Tibial nerve (tissue), 4 donors: ENCODE measurements around the gene DGKD. TPM values are rescaled to one million over a fixed set of nuclear protein-coding genes. Genes with fewer than 3 reads are reported as not detected.
A peak's percentile ranks its signal among the peaks of the same experiment; 100 is the strongest.

Experiments
- DNase-seq, 2 donors: peaks; one replicate each; pipeline ENCODE4 v3.0.0-alpha.2; 2019; ENCODE audit warnings: low spot score in 2 of 2
- H3K27ac ChIP-seq, 4 donors: fragments of 200-600 bp; sonication (generic) in 3 of 4; one replicate each; pipeline ENCODE4 v1.5.1; 2017 to 2019; ENCODE audit warnings: mild to moderate bottlenecking in 1 of 4
- H3K27me3 ChIP-seq, 2 donors: fragments of 200-600 bp; sonication (generic) in 1 of 2; one replicate each; pipeline versions ENCODE4 v1.5.1 to v1.6.0; 2017 to 2019
- H3K36me3 ChIP-seq, 3 donors: fragments of 200-600 bp; sonication (generic); one replicate each; pipeline ENCODE4 v1.5.1; 2018 to 2019
- H3K4me1 ChIP-seq, 4 donors: fragments of 200-600 bp; sonication (generic) in 3 of 4; one replicate each; pipeline ENCODE4 v1.5.1; 2017 to 2019
- H3K4me3 ChIP-seq, 4 donors: fragments of 200-600 bp; sonication (generic) in 3 of 4; one replicate each; pipeline ENCODE4 v1.5.1; 2017 to 2019; ENCODE audit warnings: mild to moderate bottlenecking in 1 of 4, moderate library complexity in 1 of 4
- H3K9me3 ChIP-seq, 4 donors: fragments of 200-600 bp; sonication (generic) in 3 of 4; one replicate each; pipeline ENCODE4 v1.5.1; 2017 to 2019
- EP300 ChIP-seq, 2 donors: sonication (generic); formaldehyde crosslinking; IDR thresholded peaks; one replicate each; pipeline ENCODE4 v1.6.1; 2017; ENCODE audit warnings: antibody characterized with exemption in 2 of 2, mild to moderate bottlenecking in 1 of 2
- POLR2A ChIP-seq, 2 donors: fragments of 450-650 bp; IDR thresholded peaks; one replicate each; pipeline ENCODE4 v1.6.1; 2017; ENCODE audit warnings: antibody characterized with exemption in 2 of 2, mild to moderate bottlenecking in 2 of 2, moderate library complexity in 2 of 2
- WGBS, 2 donors: methylation state at CpG; one replicate each; pipeline ENCODE4 v1.1.5; 2018; 5-methylcytosine and 5-hydroxymethylcytosine counted together
- total RNA-seq, 4 donors: library from RNA; depleted of rRNA; stranded (reverse); fragments of >200 nt; gene quantifications; one replicate each; pipeline ENCODE4 v1.1.0, GENCODE V29; 2016
- TF ChIP-seq, protein P1 (sequence below), 5 experiments: fragments of 200-600 bp in 3 of 5; fragments of 450-650 bp in 2 of 5; sonication (generic) in 3 of 5; IDR thresholded peaks; one replicate each; pipeline ENCODE4 v1.5.1; 2016 to 2019; ENCODE audit warnings: antibody characterized with exemption in 5 of 5, mild to moderate bottlenecking in 3 of 5, moderate library complexity in 2 of 5

DGKD gene
- total RNA-seq, 4 donors from 2014 or later, result 6.5 to 11.7 (median 7.4) TPM

- Histone ChIP-seq H3K36me3 (peaks cover 0 to 98% (median 10%) of the 10 kb centered on the region in 3 donors), H3K27ac (no peak overlapping the region), H3K9me3 (no peaks in the 10 kb centered on the region), H3K27me3 (no peaks in the 10 kb centered on the region), H3K4me3 (no peak overlapping the region), H3K4me1 (peaks cover 0 to 5% (median 4%) of the 10 kb centered on the region in 4 donors)
- peak in 1 of 2 donors; percentile 4 for DNase-seq
- TF ChIP-seq POLR2A (IDR thresholded peaks at IDR 0.05) (no peak), EP300 (IDR thresholded peaks at IDR 0.05) (no peak)
- TF ChIP-seq, protein P1, sequence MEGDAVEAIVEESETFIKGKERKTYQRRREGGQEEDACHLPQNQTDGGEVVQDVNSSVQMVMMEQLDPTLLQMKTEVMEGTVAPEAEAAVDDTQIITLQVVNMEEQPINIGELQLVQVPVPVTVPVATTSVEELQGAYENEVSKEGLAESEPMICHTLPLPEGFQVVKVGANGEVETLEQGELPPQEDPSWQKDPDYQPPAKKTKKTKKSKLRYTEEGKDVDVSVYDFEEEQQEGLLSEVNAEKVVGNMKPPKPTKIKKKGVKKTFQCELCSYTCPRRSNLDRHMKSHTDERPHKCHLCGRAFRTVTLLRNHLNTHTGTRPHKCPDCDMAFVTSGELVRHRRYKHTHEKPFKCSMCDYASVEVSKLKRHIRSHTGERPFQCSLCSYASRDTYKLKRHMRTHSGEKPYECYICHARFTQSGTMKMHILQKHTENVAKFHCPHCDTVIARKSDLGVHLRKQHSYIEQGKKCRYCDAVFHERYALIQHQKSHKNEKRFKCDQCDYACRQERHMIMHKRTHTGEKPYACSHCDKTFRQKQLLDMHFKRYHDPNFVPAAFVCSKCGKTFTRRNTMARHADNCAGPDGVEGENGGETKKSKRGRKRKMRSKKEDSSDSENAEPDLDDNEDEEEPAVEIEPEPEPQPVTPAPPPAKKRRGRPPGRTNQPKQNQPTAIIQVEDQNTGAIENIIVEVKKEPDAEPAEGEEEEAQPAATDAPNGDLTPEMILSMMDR (IDR thresholded peaks at IDR 0.05), result no peak
- WGBS, 2 donors, result 79 to 92% methylated on average over 15 to 16 of the region's 16 CpGs
Observed at GRCh38 chr2:233464531-233465240, 110.4 kb downstream of the DGKD start.

- peaks cover 0 to 14% (median 6%) of the 10 kb centered on the region in 4 donors for H3K4me1 ChIP-seq
- WGBS, 2 donors, result 88 to 93% methylated on average over 18 to 20 of the region's 20 CpGs
Observed at GRCh38 chr2:233466991-233467603, 112.8 kb downstream of the DGKD start.

GRCh38 chr2:233468047-233468740 lies 113.9 kb downstream of the DGKD start:
- Histone ChIP-seq H3K27me3 (no peaks in the 10 kb centered on the region), H3K4me1 (peaks cover 0 to 14% (median 6%) of the 10 kb centered on the region in 4 donors), H3K36me3 (peaks cover 0 to 92% (median 10%) of the 10 kb centered on the region in 3 donors), H3K4me3 (no peak overlapping the region), H3K9me3 (no peaks in the 10 kb centered on the region), H3K27ac (no peak overlapping the region)
- DNase-seq, result peak in 1 of 2 donors; percentile 7
- 94 to 95% methylated on average over 21 to 22 of the region's 22 CpGs for WGBS, 2 donors
- TF ChIP-seq POLR2A (IDR thresholded peaks at IDR 0.05) (no peak), EP300 (IDR thresholded peaks at IDR 0.05) (no peak)
- TF ChIP-seq, protein P1 (IDR thresholded peaks at IDR 0.05), result no peak

More at GRCh38 chr2:233466991-233467603, 112.8 kb downstream of the DGKD start:
- H3K27me3 ChIP-seq, result no peaks in the 10 kb centered on the region
- H3K36me3 ChIP-seq, result peaks cover 0 to 92% (median 10%) of the 10 kb centered on the region in 3 donors
- no peak overlapping the region for H3K4me3 ChIP-seq
- DNase-seq, result peak in 1 of 2 donors; percentile 5
- TF ChIP-seq EP300 (IDR thresholded peaks at IDR 0.05) (no peak), POLR2A (IDR thresholded peaks at IDR 0.05) (no peak)
- TF ChIP-seq, protein P1 (IDR thresholded peaks at IDR 0.05), result no peak
- no peak overlapping the region for H3K27ac ChIP-seq
- H3K9me3 ChIP-seq, result no peaks in the 10 kb centered on the region

- WGBS, 2 donors, result 94 to 96% methylated on average over 7 to 8 of the region's 8 CpGs
- no peak overlapping the region for H3K27ac ChIP-seq
Observed at GRCh38 chr2:233468741-233469110, 114.4 kb downstream of the DGKD start.

More at GRCh38 chr2:233468741-233469110, 114.4 kb downstream of the DGKD start:
- peaks cover 0 to 92% (median 10%) of the 10 kb centered on the region in 3 donors for H3K36me3 ChIP-seq
- peak in 1 of 2 donors; percentile 7 for DNase-seq
- peaks cover 0 to 14% (median 6%) of the 10 kb centered on the region in 4 donors for H3K4me1 ChIP-seq
- TF ChIP-seq, protein P1 (IDR thresholded peaks at IDR 0.05), result no peak
- TF ChIP-seq EP300 (IDR thresholded peaks at IDR 0.05), result no peak
- no peak for TF ChIP-seq POLR2A (IDR thresholded peaks at IDR 0.05)
- no peaks in the 10 kb centered on the region for H3K27me3 ChIP-seq
- H3K4me3 ChIP-seq, result no peak overlapping the region
- H3K9me3 ChIP-seq, result no peaks in the 10 kb centered on the region
